ENCODE data around the gene SNRPA.

DNA sequence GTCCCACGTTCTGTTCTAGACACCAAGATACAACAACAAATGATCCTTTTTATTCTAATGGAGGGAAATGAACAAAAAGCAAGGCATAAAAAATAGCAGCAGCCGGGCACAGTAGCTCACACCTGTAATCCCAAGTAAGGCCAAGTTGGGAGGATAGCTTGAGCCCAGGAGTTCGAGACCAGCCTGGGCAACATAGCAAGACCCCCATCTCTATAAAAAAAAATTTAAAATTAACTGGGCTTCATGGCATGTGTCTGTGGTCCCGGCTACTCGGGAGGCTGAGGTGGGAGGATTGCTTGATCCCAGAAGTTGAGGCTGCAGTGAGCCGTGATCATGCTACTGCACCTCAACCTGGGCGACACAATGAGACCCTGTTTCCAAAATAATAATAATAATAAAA is 25.4 kb downstream of the SNRPA start:
- no peak for TF ChIP-seq POU6F1 (CRISPR knock-in tag; IDR thresholded peaks at IDR 0.05; ENCODE audit: borderline replicate concordance, low read depth)
- TF ChIP-seq SNAI2 (CRISPR knock-in tag; IDR thresholded peaks at IDR 0.05) = no peak
- no peak for TF ChIP-seq TOX (CRISPR knock-in tag; IDR thresholded peaks at IDR 0.05; ENCODE audit: borderline replicate concordance)
- no peak for TF ChIP-seq GLIS3 (CRISPR knock-in tag; IDR thresholded peaks at IDR 0.05)
- TF ChIP-seq ZFP30 (CRISPR knock-in tag; IDR thresholded peaks at IDR 0.05) = no peak
- no peak for TF ChIP-seq ZNF8 (CRISPR knock-in tag; IDR thresholded peaks at IDR 0.05)
- TF ChIP-seq ARNTL (CRISPR knock-in tag; IDR thresholded peaks at IDR 0.05; ENCODE audit: borderline replicate concordance, low read depth) = no peak
- no peak for TF ChIP-seq ZC3H10 (CRISPR knock-in tag; IDR thresholded peaks at IDR 0.05)
- TF ChIP-seq TCF4 (CRISPR knock-in tag; IDR thresholded peaks at IDR 0.05; ENCODE audit: borderline replicate concordance) = no peak
